ENCODE data around the gene DUSP28.

Gene DUSP28

DNA sequence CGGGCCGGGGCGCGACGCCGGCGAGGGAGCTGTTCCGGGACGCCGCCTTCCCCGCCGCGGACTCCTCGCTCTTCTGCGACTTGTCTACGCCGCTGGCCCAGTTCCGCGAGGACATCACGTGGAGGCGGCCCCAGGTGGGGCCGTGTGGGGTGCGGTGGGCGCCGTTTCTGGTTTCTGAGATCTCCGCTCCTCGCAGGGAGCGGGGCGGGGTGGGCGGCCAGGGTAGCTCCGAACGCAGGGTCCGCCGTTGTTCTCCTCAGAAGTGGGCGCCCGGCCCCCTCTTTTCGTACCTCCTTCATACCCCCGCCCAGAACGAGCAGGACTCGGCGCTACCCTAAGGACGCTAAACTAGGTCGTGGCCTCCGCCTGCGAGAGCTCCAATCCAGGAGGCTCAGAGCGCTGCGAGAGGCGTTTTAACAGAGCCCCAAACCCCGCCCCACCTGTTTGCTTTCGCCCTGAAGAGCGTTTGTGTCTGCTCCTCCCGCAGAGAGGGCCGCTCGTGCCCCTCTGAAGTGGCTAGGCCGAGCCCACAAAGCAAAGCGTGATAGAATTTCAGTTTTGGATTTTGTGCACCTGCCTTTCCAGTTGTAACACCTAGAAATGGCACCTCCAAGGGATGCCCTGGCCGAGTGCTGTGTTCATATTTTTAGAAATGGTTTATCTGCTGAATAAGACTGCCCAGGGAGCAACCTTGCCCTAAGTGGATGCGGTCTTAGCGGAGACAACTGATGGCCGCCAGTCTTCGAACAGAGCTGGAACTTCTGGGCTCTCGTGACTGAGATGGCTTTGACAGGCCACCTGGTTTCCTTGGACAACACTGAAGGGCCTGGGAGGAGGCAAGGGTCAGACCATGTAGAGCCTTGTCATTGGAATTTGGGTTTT lies 27.0 kb downstream of the DUSP28 start:
- DNase-seq: peak; percentile 46

DNA sequence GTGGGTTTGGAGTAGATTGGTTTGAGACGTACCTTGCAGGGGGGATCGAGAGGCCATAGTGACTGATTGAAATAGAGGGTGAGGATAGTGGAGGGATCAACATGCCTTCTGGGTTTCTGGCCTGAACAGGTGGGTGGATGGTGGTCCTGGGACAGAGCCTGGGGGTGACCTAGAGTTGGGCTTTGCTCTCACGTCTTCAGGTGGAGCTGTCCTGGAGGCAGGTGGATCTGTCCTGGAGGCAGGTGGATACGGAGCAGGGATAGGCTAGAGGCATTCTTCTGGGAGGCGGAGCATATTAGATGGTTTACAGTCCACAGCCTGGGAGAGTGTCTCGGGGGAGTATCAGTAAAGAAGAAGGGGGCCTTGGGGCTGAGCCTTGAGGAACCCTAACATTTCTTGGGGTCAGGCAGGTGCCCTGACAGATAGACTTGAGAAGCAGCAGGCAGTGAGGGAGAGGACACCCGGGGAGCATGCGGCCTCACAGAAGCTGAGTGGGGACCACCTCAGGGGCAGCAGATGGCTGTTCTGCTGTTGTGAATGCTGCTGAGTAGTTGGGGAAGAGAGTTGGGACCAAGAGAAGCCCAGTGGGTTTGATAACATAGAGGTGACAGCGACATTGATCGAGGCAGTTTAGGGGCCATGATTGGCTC lies 28.0 kb downstream of the DUSP28 start:
- no peak for DNase-seq

DNA sequence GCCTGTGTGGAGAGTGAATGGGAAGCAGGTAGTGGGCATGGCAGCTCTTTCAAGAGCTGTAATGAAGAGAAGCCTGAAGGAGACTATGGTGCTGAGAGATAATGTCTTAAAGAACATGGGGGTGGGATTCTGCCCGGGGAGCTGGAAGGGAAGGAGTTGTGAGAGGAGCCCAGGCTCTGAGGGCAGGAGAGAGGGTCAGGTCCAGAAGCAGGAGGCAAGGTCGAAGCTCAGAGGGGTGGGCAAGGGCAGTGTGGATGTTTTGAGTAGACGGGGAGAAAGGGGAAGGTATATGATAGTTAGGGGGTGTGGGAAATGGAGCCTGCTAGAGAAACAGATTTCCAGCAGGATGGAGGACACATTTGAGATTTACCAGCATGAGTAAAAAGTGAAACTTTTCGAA lies 28.5 kb downstream of the DUSP28 start:
- DNase-seq: no peak

DNA sequence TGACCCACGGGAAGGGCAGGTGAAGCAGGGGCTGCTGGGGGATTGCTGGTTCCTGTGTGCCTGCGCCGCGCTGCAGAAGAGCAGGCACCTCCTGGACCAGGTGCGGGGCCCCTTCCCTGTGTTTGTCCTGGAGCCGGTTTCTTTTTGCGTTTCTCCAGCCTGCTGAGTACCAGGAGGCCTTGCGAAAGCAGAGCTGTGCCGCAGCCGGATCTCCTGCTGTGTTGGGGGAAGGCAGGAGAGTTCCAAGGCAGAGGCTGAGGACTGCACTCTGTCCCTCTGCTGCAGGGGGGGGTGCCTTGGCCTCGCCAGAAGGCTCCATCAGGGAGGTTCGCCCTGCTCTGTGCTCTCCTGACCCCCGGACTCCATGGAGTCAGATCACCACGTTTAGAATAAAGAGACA lies 29.2 kb downstream of the DUSP28 start:
- DNase-seq: no peak

DNA sequence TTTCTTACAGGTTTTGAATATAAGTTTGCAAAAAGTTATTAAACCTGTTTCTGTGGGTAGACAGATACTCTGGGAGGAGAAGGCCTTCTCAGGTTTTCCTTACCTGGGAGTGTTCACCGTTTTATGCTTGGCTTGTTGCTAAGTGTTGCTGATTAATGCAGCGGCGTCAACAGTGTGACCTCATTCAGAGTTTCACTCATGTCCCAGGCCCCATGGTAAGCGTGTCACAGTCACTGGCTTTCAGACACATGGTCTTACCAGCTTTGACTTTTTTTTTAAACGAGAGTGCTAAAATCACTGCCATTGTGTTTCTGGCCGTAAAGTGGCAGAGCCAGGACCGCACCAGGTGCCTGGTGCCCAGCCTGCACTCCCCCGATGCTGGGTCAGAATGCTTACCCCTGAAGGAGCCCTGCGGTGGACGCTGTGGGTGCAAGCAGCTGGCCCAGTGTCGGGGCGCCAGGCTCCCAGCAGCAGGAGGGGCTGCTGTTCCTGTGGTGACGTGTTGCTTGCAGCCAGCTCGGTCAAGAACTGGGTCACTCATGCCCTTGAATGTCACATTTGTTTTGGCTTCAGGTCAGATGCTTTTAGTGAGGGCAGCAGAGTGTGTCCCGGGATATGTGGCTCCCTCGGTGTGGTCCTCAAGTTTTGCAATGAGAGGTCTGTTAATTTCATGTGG lies 29.8 kb downstream of the DUSP28 start:
- DNase-seq: no peak

DNA sequence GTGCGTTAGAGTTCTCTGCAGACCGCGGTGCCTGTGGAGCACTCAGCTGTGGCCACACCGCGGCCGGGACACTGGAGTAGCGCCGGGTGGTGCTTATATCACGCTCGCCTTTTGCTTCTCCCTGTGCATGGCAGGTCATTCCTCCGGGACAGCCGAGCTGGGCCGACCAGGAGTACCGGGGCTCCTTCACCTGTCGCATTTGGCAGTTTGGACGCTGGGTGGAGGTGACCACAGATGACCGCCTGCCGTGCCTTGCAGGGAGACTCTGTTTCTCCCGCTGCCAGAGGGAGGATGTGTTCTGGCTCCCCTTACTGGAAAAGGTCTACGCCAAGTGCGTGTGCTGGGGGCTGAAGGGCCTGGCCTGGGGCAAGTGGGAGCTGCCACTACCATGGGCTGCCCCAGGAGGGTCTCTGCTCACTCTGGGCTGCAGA lies 30.5 kb downstream of the DUSP28 start:
- no peak for DNase-seq

DNA sequence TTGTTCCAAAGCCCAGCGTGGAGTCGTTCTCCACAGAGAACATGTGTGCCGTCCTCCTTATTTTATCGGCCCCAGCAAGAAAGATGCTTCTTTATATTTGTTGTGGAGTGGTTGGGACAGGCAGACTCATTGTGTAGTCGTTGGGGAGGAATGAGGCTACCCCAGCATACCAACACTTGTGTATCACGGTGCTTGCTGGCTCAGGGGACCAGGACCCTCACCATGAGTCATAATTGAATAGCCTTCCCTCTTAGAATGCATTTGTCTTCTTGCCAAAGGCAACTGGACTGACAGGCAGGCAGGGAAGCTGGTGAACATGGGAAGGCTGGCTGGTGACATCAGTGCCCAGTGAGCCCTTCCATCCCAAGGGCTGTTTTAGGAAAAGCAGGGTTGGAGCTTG lies 31.1 kb downstream of the DUSP28 start:
- no peak for DNase-seq

DNA sequence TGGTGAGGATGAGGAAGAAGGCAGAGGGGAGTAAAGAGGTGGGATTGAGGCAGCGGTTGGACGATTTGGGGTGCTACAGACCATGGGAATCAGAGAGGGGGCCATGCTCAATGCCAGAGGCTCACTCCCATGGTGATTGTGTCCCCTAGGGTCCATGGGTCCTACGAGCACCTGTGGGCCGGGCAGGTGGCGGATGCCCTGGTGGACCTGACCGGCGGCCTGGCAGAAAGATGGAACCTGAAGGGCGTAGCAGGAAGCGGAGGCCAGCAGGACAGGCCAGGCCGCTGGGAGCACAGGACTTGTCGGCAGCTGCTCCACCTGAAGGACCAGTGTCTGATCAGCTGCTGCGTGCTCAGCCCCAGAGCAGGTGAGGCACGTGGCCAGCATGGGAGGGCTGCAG lies 31.6 kb downstream of the DUSP28 start:
- no peak for DNase-seq

DNA sequence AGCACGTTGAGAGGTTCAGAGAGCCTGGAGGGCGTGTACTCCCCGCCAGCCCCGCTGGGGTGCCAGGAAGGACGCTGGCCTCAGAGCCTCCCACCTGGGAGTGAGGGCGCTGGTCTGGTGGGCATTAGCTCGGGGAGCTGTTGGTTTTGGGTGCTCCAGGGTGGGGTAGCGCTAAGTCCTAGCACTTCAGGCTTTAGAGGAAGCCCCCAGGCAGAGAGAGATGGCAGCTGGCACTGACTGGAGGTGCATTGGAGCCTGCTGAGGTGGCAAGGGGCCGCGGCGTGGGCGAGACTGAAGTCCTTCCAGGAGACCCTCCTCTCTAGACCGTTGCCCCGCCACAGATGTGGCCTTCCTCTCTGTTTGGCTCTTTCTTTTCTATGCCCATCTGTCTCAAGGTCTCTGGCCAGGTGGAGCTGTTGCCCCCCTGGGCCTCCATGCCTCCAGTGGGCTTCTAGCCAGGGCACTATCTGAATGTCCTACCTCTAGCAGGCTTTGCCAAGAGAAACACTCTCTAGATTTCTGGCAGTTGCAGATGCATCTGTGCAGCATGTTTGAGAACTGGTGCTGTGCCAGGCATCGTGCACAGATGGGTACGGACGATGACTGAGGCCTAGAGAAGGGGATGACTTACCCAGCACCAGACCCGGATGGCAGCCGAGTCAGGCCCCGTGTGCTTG lies 33.0 kb downstream of the DUSP28 start:
- DNase-seq: no peak

DNA sequence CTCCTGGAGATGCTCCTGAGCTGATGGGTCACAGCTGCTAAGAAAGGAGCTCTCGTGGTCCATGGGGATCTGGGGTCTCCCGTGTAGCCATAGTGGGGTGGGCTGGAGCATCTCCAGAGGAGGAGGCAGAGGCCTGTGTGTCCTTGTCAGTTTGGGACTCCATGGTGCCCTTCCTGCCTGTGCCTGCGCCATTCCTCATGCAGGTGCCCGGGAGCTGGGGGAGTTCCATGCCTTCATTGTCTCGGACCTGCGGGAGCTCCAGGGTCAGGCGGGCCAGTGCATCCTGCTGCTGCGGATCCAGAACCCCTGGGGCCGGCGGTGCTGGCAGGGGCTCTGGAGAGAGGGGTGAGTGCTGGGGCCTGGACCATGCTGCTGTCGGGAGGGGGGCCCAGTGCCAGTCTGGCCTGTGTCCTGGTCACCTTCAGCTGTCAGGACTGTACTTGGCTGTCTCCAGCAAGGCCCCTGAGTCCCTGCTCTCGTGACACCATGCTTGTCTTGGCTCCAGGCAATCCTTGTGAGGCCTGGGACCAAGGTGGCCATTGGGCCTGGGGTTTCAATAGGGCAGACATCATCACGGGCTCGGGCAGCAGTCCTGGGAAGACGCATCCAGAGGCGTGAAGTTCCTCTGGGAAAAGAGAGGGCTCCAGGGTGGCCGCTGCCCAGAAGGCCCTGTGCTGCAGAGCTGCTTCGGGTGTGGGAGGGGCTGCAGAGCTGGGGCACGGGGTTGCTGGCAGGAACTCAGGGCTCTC lies 33.7 kb downstream of the DUSP28 start:
- no peak for DNase-seq

DNA sequence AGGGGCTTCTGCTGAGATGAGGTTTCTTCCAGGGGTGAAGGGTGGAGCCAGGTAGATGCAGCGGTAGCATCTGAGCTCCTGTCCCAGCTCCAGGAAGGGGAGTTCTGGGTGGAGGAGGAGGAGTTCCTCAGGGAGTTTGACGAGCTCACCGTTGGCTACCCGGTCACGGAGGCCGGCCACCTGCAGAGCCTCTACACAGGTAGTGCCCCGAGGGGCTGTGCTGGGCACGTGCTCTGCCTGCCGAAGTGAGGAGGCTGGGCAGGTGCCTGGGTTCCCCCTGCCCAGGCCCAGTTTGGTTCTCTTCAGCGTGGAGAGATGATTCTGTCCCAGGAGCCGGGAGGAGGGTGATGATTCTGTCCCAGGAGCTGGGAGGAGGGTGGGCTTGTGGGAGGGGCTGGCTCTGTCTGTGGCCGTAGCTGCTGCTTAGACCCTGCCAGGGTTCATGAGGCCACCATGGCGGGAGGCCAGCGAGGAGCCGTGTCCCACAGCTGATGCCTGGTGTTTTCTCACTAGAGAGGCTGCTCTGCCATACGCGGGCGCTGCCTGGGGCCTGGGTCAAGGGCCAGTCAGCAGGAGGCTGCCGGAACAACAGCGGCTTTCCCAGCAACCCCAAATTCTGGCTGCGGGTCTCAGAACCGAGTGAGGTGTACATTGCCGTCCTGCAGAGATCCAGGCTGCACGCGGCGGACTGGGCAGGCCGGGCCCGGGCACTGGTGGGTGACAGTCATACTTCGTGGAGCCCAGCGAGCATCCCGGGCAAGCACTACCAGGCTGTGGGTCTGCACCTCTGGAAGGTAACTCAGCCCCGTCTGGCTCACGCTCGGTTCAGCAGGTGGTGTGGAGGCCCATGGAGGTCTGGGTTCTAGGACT lies 34.6 kb downstream of the DUSP28 start:
- no peak for DNase-seq

DNA sequence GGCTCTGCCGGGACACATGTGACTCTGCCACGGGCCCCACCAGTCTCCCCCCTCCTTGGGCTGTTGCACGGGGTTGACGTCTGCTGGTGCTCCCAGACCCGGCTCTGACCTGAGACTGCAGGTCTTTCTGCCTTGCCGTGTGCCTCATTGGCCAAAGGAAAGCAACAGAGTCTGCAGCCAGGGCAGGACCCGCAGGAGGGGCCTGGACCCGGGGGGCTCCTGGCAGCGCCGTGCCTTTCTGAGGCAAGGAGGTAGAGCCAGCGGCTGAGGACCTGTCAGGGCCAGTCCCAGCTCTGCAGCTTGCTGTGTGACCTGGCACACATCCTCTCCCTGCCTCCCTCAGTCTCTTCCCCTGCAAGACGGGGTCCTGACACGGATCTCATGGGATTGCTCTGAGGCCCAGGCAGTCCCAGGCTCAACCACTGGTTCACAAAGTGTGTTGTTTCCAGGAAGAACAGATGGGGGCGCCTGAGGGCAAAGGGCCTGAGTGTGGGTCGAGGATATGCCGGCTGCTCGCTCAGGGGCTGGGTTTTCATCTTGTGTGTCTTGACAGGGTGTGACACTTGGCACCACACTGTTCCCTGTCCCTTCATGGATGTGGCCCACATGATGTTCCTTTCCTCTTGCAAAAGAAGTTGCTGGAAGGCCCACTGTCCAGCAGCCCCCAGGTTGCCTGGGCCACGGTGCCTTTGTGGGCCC lies 35.4 kb downstream of the DUSP28 start:
- no peak for DNase-seq

DNA sequence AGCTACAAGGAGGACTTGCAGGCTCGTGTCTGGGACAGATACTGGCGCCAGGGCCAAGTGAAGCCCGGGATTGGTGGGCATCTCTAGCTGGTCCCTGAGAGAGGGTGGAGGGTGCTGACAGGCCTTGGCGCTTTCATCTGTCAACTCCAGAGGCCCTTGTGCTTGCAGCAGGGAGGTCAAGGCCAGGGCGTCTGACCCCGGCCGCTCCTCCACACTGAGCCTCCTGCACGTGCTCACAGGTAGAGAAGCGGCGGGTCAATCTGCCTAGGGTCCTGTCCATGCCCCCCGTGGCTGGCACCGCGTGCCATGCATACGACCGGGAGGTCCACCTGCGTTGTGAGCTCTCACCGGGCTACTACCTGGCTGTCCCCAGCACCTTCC lies 35.9 kb downstream of the DUSP28 start:
- DNase-seq: no peak

DNA sequence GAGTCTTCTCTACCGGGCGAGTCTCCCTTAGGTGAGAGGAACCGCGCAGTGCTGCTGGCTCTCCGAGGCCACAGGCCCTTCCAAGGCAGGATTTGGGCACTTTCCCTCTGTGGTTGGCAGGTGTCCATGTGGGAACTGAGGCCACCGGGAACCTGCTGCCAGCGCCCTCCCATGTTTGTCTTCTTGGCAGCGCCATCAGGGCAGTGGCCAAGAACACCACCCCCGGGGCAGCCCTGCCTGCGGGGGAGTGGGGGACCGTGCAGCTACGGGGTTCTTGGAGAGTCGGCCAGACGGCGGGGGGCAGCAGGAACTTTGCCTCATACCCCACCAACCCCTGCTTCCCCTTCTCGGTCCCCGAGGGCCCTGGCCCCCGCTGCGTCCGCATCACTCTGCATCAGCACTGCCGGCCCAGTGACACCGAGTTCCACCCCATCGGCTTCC lies 36.4 kb downstream of the DUSP28 start:
- DNase-seq: no peak

DNA sequence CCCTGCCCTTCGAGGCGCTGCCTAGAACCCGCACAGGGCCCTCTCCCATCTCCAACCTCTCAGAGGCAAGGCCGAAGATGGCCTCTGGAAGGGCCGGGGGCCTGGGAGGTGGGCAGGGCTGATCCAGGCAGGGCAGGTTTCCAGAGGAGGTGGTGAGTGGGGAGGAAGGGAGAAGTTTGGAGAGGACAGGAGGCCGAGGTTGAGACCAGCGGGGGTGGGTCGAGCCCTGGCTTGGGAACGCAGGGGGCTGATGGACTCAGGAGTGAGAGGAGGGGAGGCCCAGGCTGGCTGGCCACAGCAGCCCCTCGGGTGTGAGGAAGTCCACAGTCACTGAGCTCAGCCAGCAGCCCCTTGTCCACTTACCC lies 36.9 kb downstream of the DUSP28 start:
- no peak for DNase-seq

DNA sequence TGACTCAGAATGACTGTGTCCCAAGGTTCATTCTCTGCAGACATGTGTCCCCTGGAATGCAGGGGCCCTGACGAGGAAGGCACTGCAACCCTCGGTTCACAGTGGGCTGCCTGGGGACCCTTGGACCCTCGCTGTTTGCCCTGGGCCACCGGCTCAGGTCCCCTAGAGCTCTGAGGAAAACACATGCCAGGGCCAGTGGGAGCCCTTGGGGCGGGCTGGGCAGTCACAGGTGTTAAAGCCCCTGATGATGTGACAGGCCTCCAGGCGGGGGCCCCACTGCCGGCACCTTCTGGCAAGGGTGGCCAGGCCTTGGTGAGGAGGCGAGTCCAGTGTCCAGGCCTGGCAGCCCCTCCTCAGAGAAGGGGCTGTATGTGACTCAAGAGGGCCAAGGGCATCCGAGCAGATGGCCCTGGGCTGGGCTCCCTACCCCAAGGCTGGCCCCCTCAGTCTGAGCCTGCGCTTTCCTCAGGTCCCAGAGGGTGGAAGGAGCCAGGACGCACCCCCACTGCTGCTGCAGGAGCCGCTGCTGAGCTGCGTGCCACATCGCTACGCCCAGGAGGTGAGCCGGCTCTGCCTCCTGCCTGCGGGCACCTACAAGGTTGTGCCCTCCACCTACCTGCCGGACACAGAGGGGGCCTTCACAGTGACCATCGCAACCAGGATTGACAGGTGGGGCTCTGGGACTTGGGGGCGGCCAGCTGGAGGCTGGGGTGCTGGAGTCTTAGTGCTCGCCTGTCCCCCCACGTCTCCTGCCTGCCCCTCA lies 37.4 kb downstream of the DUSP28 start:
- DNase-seq: no peak

DNA sequence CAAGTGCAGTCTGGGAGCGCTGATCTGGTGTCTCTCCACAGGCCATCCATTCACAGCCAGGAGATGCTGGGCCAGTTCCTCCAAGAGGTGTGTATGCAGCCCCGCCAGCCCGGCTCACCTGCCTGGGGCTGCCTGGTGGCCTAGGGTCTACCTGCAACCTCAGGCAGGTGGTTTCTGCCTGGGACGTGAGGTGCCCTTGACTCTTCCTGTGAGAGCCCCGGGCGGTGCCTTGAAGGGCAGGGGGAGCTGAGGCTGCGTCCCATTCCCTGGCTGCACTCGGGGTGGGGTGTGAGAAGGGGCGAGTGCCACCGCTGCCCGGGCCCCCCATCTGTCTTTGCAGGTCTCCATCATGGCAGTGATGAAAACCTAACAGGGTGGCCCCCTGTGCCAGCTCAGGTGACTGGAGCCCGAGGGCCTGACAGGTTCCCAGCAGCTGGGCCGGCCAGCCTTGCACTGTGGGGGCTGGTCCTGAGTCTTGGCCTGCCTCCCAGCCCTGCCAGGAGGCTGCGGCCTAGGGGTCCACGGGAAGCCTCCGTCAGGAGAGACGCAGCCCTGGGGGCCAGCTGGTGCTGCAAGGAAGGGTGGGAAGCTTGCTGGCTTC lies 38.3 kb downstream of the DUSP28 start:
- no peak for DNase-seq

DNA sequence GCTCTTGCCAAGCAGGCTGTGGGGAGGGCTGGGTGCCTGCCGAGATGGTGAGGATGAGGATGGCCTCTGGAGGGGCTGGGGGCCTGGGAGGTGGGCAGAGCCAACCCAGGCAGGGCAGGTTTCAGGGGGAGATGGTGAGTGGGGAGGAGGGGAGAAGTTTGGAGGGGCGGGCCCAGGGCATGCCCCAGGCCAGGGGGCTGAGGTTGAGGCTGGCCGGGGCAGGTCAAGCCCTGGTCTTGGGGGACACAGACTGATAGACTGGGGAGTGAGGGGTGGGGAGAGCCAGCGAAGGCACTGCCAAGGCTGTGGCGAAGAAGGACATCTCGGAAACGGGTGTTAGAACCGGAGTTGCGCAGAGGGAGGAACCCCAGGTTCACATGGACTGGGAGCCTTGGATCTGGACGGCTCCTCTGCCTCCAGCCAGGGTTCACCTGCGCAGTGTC lies 39.0 kb downstream of the DUSP28 start:
- DNase-seq: no peak

DNA sequence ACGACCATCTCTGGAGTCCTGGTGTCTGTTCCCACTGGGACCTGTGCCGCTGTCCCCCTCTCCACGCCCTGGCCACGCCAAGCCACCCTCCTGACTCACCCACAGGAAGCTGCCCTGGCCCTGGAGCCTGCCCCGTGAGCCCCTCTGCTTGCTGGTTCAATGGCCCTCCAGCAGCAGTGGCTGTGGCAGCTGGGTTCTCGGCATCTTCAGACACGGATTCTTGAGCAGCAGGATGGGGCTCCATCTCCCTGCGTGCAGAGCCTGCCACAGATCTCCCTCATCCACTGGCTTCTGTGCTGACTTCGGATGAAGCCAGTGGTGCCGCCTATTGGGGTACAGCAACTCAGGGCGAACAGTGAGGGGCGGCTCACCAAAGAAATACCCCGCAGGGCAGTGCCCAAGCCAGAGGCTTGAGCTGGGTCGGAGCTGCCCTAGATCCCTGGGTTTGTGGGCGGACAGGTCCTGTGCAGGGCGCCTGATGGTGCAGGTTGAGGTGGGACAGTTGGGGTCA lies 40.3 kb downstream of the DUSP28 start:
- DNase-seq: no peak

All from NCI-H774 (cell line).